GM12878 (cell line): ENCODE results near the gene TLL1. TPM values are rescaled to one million over a fixed set of nuclear protein-coding genes. Genes with fewer than 3 reads are reported as not detected.
A peak's percentile ranks its signal among the peaks of the same experiment; 100 is the strongest.

Source experiments
- ATAC-seq: fragments of 200-7000 bp; cut with Tn5 transposase; 3 replicates; pipeline ENCODE4 v1.9.1; 2020; ENCODE audit warnings: mild to moderate bottlenecking, moderate library complexity
- BruUV-seq: library from RNA; stranded (reverse); fragments of 400-500 nt; replicated peaks from 2 replicates; lab custom pipeline; 2021; lab: Mats Ljungman, UMichigan
- CTCF ChIA-PET: fragments of 300-600 bp; sonication (Branson Sonifier 250); formaldehyde crosslinking; extraction: SDS; loops from one replicate; lab custom pipeline; 2021; ENCODE audit warnings: inconsistent platforms; lab: Yijun Ruan, JAX
- POLR2A ChIA-PET: fragments of 350-600 bp; formaldehyde crosslinking; extraction: SDS; loops from one replicate; lab custom pipeline; 2021; ENCODE audit warnings: inconsistent platforms; lab: Charles Lee
- RAD21 ChIA-PET: fragments of 300-600 bp; sonication (Branson Sonifier 250); formaldehyde crosslinking; loops from one replicate; lab custom pipeline; 2023; ENCODE audit warnings: antibody characterized with exemption; ENCODE audit not compliant: unreplicated experiment; lab: Charles Lee
- SMC1A ChIA-PET: fragments of 300-600 bp; sonication (Branson Sonifier 250); formaldehyde crosslinking; loops from one replicate; lab custom pipeline; 2023; ENCODE audit not compliant: unreplicated experiment, uncharacterized antibody; lab: Charles Lee
- DNase-seq: peaks from one replicate; pipeline ENCODE4 v3.0.0-alpha.2; 2011; ENCODE audit warnings: low read depth, low spot score
- FAIRE-seq: peaks from 3 replicates; lab custom pipeline; 2011; peaks lifted over from hg19 to GRCh38; lab: Jason Lieb, UNC
- H2AFZ ChIP-seq: 2 replicates; pipeline ENCODE4 v1.6.0; 2011; ENCODE audit warnings: low read depth, low read length, control low read depth; ENCODE audit not compliant: control insufficient read depth
- H3K27ac ChIP-seq: 2 replicates; pipeline ENCODE4 v1.5.1; 2011; ENCODE audit warnings: control low read depth; ENCODE audit not compliant: control insufficient read depth, insufficient read depth
- H3K27me3 ChIP-seq, 2 experiments: replicated peaks in 1 of 2; 2 replicates each; pipeline versions ENCODE4 v1.6.0 to v1.6.1; 2011; ENCODE audit warnings: low read length in 1 of 2; ENCODE audit not compliant: control insufficient read depth in 2 of 2, insufficient read depth in 2 of 2
- H3K36me3 ChIP-seq, 2 experiments: 2 replicates each; pipeline ENCODE4 v1.5.1; 2011; ENCODE audit warnings: low read length in 1 of 2; ENCODE audit not compliant: control insufficient read depth in 2 of 2, insufficient read depth in 2 of 2
- H3K4me1 ChIP-seq: 2 replicates; pipeline ENCODE4 v1.6.1; 2011; ENCODE audit warnings: mild to moderate bottlenecking, low read length, moderate library complexity, mixed read lengths; ENCODE audit not compliant: control insufficient read depth, insufficient read depth
- H3K4me2 ChIP-seq: 2 replicates; pipeline ENCODE4 v1.6.0; 2011; ENCODE audit warnings: control low read depth; ENCODE audit not compliant: control insufficient read depth, insufficient read depth
- H3K4me3 ChIP-seq: fragments of 200-600 bp; sonication (generic); 2 replicates; pipeline ENCODE4 v1.5.1; 2016
- H3K79me2 ChIP-seq: 2 replicates; pipeline ENCODE4 v1.6.0; 2011; ENCODE audit warnings: low read length; ENCODE audit not compliant: control insufficient read depth, insufficient read depth
- H3K9ac ChIP-seq: 2 replicates; pipeline ENCODE4 v1.8.0; 2011; ENCODE audit warnings: low read length, control low read depth, mixed read lengths; ENCODE audit not compliant: control insufficient read depth, insufficient read depth
- H3K9me3 ChIP-seq: replicated peaks from 3 replicates; pipeline ENCODE4 v1.5.1; 2011; ENCODE audit warnings: mild to moderate bottlenecking, low read length; ENCODE audit not compliant: control insufficient read depth, insufficient read depth
- H4K20me1 ChIP-seq: 2 replicates; pipeline ENCODE4 v1.6.0; 2011; ENCODE audit not compliant: control insufficient read depth, insufficient read depth
- BMI1 ChIP-seq: fragments of 450-650 bp; IDR thresholded peaks from 2 replicates; pipeline ENCODE4 v1.6.1; 2016; ENCODE audit warnings: mild to moderate bottlenecking, moderate library complexity, borderline replicate concordance
- CREB1 ChIP-seq: IDR thresholded peaks from 2 replicates; pipeline ENCODE4 v1.6.1; 2012; ENCODE audit warnings: low read depth, mild to moderate bottlenecking, inconsistent platforms
- DPF2 ChIP-seq: fragments of 450-650 bp; IDR thresholded peaks from 2 replicates; pipeline ENCODE4 v1.6.1; 2017; ENCODE audit warnings: mild to moderate bottlenecking
- JUNB ChIP-seq: IDR thresholded peaks from 2 replicates; pipeline ENCODE4 v1.6.1; 2016; ENCODE audit warnings: antibody characterized with exemption, mild to moderate bottlenecking
- MTA2 ChIP-seq: fragments of 450-650 bp; IDR thresholded peaks from 2 replicates; pipeline ENCODE4 v1.6.1; 2016; ENCODE audit warnings: low read depth, mild to moderate bottlenecking, moderate library complexity
- MYC ChIP-seq: IDR thresholded peaks from 2 replicates; pipeline ENCODE4 v1.6.1; 2011; ENCODE audit warnings: mild to moderate bottlenecking, low read length, moderate library complexity, inconsistent platforms; ENCODE audit not compliant: insufficient read depth, insufficient replicate concordance, insufficient read length, severe bottlenecking
- NFYA ChIP-seq: IDR thresholded peaks from 2 replicates; pipeline ENCODE4 v1.6.1; 2011; ENCODE audit warnings: low read depth, mild to moderate bottlenecking, low read length, improper control_type of control experiment, borderline replicate concordance
- WGBS: methylation state at CpG from one replicate; pipeline ENCODE4 v1.1.6; 2016; ENCODE audit warnings: low lambda C conversion rate; ENCODE audit not compliant: insufficient replicate concordance, insufficient coverage; ENCODE audit errors: missing lambda C conversion rate; 5-methylcytosine and 5-hydroxymethylcytosine counted together
- in situ Hi-C: fragments of 300-500 bp; cut with MboI; formaldehyde crosslinking; loops from 9 replicates; pipeline ENCODE4 v1.14.3; 2018; ENCODE audit warnings: mixed read lengths
- intact Hi-C: fragments of 100-400 bp; cut with micrococcal nuclease; formaldehyde crosslinking; loops from one replicate; pipeline ENCODE4 v1.14.2; 2022; ENCODE audit not compliant: unreplicated experiment
- polyA plus RNA-seq, 11 experiments: library from polyadenylated mRNA; depleted of rRNA in 4 of 11; unstranded in 6 of 11; stranded (reverse) in 5 of 11; fragments of >200 nt; fragmentation: Nextera tagmentation in 4 of 11; fragmentation: Illumina TruSeq in 1 of 11; extraction: Ambion mirVana in 4 of 11; extraction: Trizol in 1 of 11; gene quantifications; 1 replicate in 1 of 11; 2 replicates in 10 of 11; pipeline versions ENCODE4 v1.2.1 to v1.2.3, GENCODE V29; 2011 to 2016; ENCODE audit warnings: inconsistent platforms in 2 of 11, missing spikeins in 2 of 11, low read depth in 1 of 11
- total RNA-seq, 4 experiments: library from RNA; depleted of rRNA in 3 of 4; stranded (reverse); fragments of >200 nt in 3 of 4; fragmentation: Illumina TruSeq in 1 of 4; extraction: Trizol in 1 of 4; gene quantifications; 2 replicates each; pipeline versions ENCODE4 v1.2.1 to v1.2.3, GENCODE V29; 2013 to 2021
- TF ChIP-seq, protein P1 (sequence below): fragments of 450-650 bp; IDR thresholded peaks from 2 replicates; pipeline ENCODE4 v1.6.1; 2017; ENCODE audit warnings: mild to moderate bottlenecking, moderate library complexity
- TF ChIP-seq, protein P2 (sequence below): IDR thresholded peaks from 2 replicates; pipeline ENCODE4 v1.6.1; 2012; ENCODE audit warnings: low read depth, low read length, improper control_type of control experiment
- TF ChIP-seq, protein P3 (sequence below): IDR thresholded peaks from 2 replicates; pipeline ENCODE4 v1.6.1; 2011; ENCODE audit warnings: borderline replicate concordance, low read depth, mild to moderate bottlenecking, moderate library complexity, low read length; ENCODE audit not compliant: insufficient read depth, poor library complexity, severe bottlenecking

The TLL1 gene
- total and polyA plus RNA-seq, 10 of the 15 experiments (the other 5 are each of a cell fraction or from before 2014, with no cell fraction given): 0.02 to 0.31 (median 0.05) TPM; not detected in 2

DNA sequence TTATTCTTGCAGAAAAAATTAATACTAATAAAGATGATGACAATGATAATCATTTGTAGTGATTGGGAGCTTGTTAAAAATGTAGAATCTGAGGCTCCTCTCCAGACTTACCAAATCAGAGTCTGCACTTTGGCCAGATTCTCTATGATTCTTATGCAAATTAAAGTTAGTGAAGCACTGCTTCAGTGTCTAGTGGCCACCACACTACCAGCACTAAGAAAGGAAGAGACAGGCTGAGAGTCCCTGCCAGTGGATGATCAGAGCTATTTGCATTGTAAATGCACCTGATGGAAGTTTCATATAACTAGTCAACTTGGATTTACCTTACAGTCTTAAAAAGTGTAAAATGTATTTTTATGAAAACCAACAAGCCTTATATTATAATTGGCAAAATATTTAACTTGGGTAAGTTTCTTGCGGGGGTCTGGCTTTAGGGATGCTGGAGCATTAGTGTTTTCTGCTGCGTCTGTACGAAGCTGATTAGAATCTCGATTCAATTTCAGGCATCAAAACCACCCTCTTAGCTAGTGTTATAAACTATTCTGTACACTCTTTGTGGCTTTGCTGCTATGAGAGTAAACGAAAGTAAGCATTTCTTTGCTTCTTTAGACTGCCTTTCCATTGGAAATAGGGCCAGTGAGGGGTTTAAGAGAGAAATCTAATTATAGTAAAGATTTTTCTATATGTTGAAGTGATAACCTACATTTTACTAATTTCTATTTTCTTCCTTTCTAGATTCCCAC lies 114.1 kb downstream of the TLL1 start:
- RAD21 ChIA-PET: no interaction called here
- POLR2A ChIA-PET: no interaction called here
- Histone ChIP-seq H3K27me3 (no peaks in the 10 kb centered on the region), H3K4me3 (no peak overlapping the region), H3K4me2 (no peak overlapping the region), H2AFZ (no peak overlapping the region), H3K36me3 (no peaks in the 10 kb centered on the region), H3K4me1 (no peaks in the 10 kb centered on the region), H3K27ac (no peak overlapping the region), H4K20me1 (no peaks in the 10 kb centered on the region), H3K9me3 (no peaks in the 10 kb centered on the region), H3K79me2 (no peaks in the 10 kb centered on the region), H3K9ac (no peak overlapping the region)
- WGBS: 31% methylated on average over 5 of the region's 5 CpGs
- FAIRE-seq (no peak), ATAC-seq (peak; percentile 38; the same call in 2 of the 3 replicates), DNase-seq (no peak)
- BruUV-seq: no TSS peak
- SMC1A ChIA-PET: interaction anchor here (1.4 kb wide), 1 partner anchor 102 kb away, joined by 3 read pairs; no protein-coding TSS in a partner anchor
- TF ChIP-seq BMI1 (no peak), MYC (no peak), MTA2 (no peak), NFYA (no peak), CREB1 (no peak), DPF2 (no peak), JUNB (no peak)
- TF ChIP-seq, protein P1, sequence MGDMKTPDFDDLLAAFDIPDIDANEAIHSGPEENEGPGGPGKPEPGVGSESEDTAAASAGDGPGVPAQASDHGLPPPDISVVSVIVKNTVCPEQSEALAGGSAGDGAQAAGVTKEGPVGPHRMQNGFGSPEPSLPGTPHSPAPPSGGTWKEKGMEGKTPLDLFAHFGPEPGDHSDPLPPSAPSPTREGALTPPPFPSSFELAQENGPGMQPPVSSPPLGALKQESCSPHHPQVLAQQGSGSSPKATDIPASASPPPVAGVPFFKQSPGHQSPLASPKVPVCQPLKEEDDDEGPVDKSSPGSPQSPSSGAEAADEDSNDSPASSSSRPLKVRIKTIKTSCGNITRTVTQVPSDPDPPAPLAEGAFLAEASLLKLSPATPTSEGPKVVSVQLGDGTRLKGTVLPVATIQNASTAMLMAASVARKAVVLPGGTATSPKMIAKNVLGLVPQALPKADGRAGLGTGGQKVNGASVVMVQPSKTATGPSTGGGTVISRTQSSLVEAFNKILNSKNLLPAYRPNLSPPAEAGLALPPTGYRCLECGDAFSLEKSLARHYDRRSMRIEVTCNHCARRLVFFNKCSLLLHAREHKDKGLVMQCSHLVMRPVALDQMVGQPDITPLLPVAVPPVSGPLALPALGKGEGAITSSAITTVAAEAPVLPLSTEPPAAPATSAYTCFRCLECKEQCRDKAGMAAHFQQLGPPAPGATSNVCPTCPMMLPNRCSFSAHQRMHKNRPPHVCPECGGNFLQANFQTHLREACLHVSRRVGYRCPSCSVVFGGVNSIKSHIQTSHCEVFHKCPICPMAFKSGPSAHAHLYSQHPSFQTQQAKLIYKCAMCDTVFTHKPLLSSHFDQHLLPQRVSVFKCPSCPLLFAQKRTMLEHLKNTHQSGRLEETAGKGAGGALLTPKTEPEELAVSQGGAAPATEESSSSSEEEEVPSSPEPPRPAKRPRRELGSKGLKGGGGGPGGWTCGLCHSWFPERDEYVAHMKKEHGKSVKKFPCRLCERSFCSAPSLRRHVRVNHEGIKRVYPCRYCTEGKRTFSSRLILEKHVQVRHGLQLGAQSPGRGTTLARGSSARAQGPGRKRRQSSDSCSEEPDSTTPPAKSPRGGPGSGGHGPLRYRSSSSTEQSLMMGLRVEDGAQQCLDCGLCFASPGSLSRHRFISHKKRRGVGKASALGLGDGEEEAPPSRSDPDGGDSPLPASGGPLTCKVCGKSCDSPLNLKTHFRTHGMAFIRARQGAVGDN: no peak
- TF ChIP-seq, protein P2, sequence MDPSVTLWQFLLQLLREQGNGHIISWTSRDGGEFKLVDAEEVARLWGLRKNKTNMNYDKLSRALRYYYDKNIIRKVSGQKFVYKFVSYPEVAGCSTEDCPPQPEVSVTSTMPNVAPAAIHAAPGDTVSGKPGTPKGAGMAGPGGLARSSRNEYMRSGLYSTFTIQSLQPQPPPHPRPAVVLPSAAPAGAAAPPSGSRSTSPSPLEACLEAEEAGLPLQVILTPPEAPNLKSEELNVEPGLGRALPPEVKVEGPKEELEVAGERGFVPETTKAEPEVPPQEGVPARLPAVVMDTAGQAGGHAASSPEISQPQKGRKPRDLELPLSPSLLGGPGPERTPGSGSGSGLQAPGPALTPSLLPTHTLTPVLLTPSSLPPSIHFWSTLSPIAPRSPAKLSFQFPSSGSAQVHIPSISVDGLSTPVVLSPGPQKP: no peak
- TF ChIP-seq, protein P3, sequence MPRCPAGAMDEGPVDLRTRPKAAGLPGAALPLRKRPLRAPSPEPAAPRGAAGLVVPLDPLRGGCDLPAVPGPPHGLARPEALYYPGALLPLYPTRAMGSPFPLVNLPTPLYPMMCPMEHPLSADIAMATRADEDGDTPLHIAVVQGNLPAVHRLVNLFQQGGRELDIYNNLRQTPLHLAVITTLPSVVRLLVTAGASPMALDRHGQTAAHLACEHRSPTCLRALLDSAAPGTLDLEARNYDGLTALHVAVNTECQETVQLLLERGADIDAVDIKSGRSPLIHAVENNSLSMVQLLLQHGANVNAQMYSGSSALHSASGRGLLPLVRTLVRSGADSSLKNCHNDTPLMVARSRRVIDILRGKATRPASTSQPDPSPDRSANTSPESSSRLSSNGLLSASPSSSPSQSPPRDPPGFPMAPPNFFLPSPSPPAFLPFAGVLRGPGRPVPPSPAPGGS: no peak
- in situ Hi-C loops: no loop called here
- intact Hi-C loops: no loop called here
- CTCF ChIA-PET: interaction anchor here (1.2 to 1.4 kb wide), 2 partner anchors 10 to 12 kb away, joined by 3 read pairs; no protein-coding TSS in a partner anchor
